ENCODE measurements around the gene GGNBP2. TPM values are rescaled to one million over a fixed set of nuclear protein-coding genes. Genes with fewer than 3 reads are reported as not detected.

The GGNBP2 gene
- total and polyA plus RNA-seq, 7 donors, result 29.2 to 54.4 (median 40.0) TPM

- no peak for ATAC-seq
- Histone ChIP-seq H3K9me3 (no peaks in the 10 kb centered on the region), H3K4me3 (no peak overlapping the region), H3K4me1 (peaks cover 21% of the 10 kb centered on the region), H3K36me3 (ENCODE audit: insufficient read depth in 1 of 2, low read depth in 1 of 2) (peaks cover 0 to 4% of the 10 kb centered on the region in 2 donors), H3K27me3 (ENCODE audit: insufficient read depth in 3 of 3, low read length in 2 of 3) (no peaks in the 10 kb centered on the region), H3K27ac (no peak overlapping the region)
- TF ChIP-seq CTCF (IDR thresholded peaks at IDR 0.05), result no peak
- DNase-seq, result no peak
- intact Hi-C loops (cut with DNase I), result no loop called here
- WGBS, 3 donors, result 86 to 92% (median 88%) methylated on average over 6 of the region's 6 CpGs
These were observed 52.5 kb downstream of the GGNBP2 start for GRCh38 chr17:36597226-36597625.

GRCh38 chr17:36597866-36598777 is 53.4 kb downstream of the GGNBP2 start:
- no peak for ATAC-seq
- Histone ChIP-seq H3K27me3 (ENCODE audit: insufficient read depth in 3 of 3, low read length in 2 of 3) (no peaks in the 10 kb centered on the region), H3K4me3 (no peak overlapping the region), H3K36me3 (ENCODE audit: insufficient read depth in 1 of 2, low read depth in 1 of 2) (peaks cover 0 to 4% of the 10 kb centered on the region in 2 donors), H3K4me1 (peaks cover 16% of the 10 kb centered on the region), H3K9me3 (no peaks in the 10 kb centered on the region), H3K27ac (no peak overlapping the region)
- TF ChIP-seq CTCF (IDR thresholded peaks at IDR 0.05), result no peak
- no peak for DNase-seq
- WGBS, 3 donors, result 84 to 92% (median 91%) methylated on average over 11 of the region's 11 CpGs
- intact Hi-C loops (cut with DNase I), result no loop called here

- intact Hi-C loops (cut with DNase I), result no loop called here
- Histone ChIP-seq H3K27me3 (ENCODE audit: insufficient read depth in 3 of 3, low read length in 2 of 3) (no peaks in the 10 kb centered on the region), H3K4me1 (peaks cover 11% of the 10 kb centered on the region), H3K4me3 (no peak overlapping the region), H3K36me3 (ENCODE audit: insufficient read depth in 1 of 2, low read depth in 1 of 2) (peaks cover 0 to 6% of the 10 kb centered on the region in 2 donors), H3K9me3 (no peaks in the 10 kb centered on the region), H3K27ac (no peak overlapping the region)
- no peak for TF ChIP-seq CTCF (IDR thresholded peaks at IDR 0.05)
- DNase-seq, result no peak
- ATAC-seq, result no peak
- 89 to 93% (median 90%) methylated on average over 13 of the region's 13 CpGs for WGBS, 3 donors
These were observed 54.3 kb downstream of the GGNBP2 start for GRCh38 chr17:36598951-36599401.

GRCh38 chr17:36599546-36600250 is 55.0 kb downstream of the GGNBP2 start:
- Histone ChIP-seq H3K27me3 (ENCODE audit: insufficient read depth in 3 of 3, low read length in 2 of 3) (no peaks in the 10 kb centered on the region), H3K27ac (no peak overlapping the region), H3K4me1 (peaks cover 14% of the 10 kb centered on the region), H3K4me3 (no peak overlapping the region), H3K9me3 (no peaks in the 10 kb centered on the region), H3K36me3 (ENCODE audit: insufficient read depth in 1 of 2, low read depth in 1 of 2) (peaks cover 0 to 8% of the 10 kb centered on the region in 2 donors)
- no peak for TF ChIP-seq CTCF (IDR thresholded peaks at IDR 0.05)
- WGBS, 3 donors, result 89 to 95% (median 92%) methylated on average over 11 of the region's 11 CpGs
- ATAC-seq (no peak), DNase-seq (no peak)
- intact Hi-C loops (cut with DNase I), result loop anchor here (5.0 kb wide), 2 partner anchors 62 to 773 kb away; no protein-coding TSS in a partner anchor
